H9 (cell line): ENCODE measurements around the gene MLYCD. TPM values are rescaled to one million over a fixed set of nuclear protein-coding genes. Genes with fewer than 3 reads are reported as not detected.

ENCODE experiments used
- DNase-seq: peaks from one replicate; pipeline ENCODE4 v3.0.0-alpha.2; 2017
- H2AFZ ChIP-seq: one replicate; pipeline ENCODE4 v1.6.1; 2013; ENCODE audit warnings: mild to moderate bottlenecking, low read length, control low read depth, moderate library complexity
- H2AK5ac ChIP-seq: 2 replicates; pipeline ENCODE4 v1.6.1; 2013; ENCODE audit warnings: low read length, control low read depth, mixed read lengths; ENCODE audit not compliant: insufficient read length
- H2BK120ac ChIP-seq: one replicate; pipeline ENCODE4 v1.6.1; 2013; ENCODE audit warnings: low read depth, mild to moderate bottlenecking, low read length, control low read depth, inconsistent platforms; ENCODE audit not compliant: poor library complexity, severe bottlenecking
- H2BK12ac ChIP-seq: 2 replicates; pipeline ENCODE4 v1.6.1; 2013; ENCODE audit warnings: low read length, control low read depth, mixed read lengths, low read depth; ENCODE audit not compliant: insufficient read length
- H2BK15ac ChIP-seq: 2 replicates; pipeline ENCODE4 v1.6.1; 2013; ENCODE audit warnings: low read depth, low read length, control low read depth
- H2BK20ac ChIP-seq: one replicate; pipeline ENCODE4 v1.6.1; 2013; ENCODE audit warnings: low read depth, mild to moderate bottlenecking, low read length, control low read depth, inconsistent platforms; ENCODE audit not compliant: poor library complexity, severe bottlenecking
- H2BK5ac ChIP-seq: 2 replicates; pipeline ENCODE4 v1.6.1; 2013; ENCODE audit warnings: low read length, control low read depth, mixed read lengths; ENCODE audit not compliant: insufficient read length
- H3K14ac ChIP-seq: 2 replicates; pipeline ENCODE4 v1.6.1; 2013; ENCODE audit warnings: low read length, control low read depth; ENCODE audit not compliant: insufficient read depth
- H3K18ac ChIP-seq: 2 replicates; pipeline ENCODE4 v1.6.1; 2013; ENCODE audit warnings: low read depth, mild to moderate bottlenecking, mixed read lengths, low read length, control low read depth; ENCODE audit not compliant: insufficient read length
- H3K23ac ChIP-seq: 2 replicates; pipeline ENCODE4 v1.6.1; 2013; ENCODE audit warnings: low read length, control low read depth, mixed read lengths, low read depth; ENCODE audit not compliant: insufficient read length
- H3K23me2 ChIP-seq: 2 replicates; pipeline ENCODE4 v1.6.1; 2013; ENCODE audit warnings: low read depth, mild to moderate bottlenecking, mixed read lengths, low read length, control low read depth; ENCODE audit not compliant: insufficient read length, poor library complexity, severe bottlenecking
- H3K27ac ChIP-seq: 2 replicates; pipeline ENCODE4 v1.5.1; 2013; ENCODE audit warnings: low read length, control low read depth, mixed read lengths, low read depth; ENCODE audit not compliant: insufficient read length
- H3K27me3 ChIP-seq: 2 replicates; pipeline ENCODE4 v1.6.1; 2013; ENCODE audit warnings: low read length, control low read depth, inconsistent platforms; ENCODE audit not compliant: insufficient read depth
- H3K4ac ChIP-seq: 2 replicates; pipeline ENCODE4 v1.6.1; 2013; ENCODE audit warnings: low read depth, mild to moderate bottlenecking, control low read depth, inconsistent platforms, low read length, moderate library complexity
- H3K4me1 ChIP-seq: 2 replicates; pipeline ENCODE4 v1.6.1; 2013; ENCODE audit warnings: low read length, control low read depth, inconsistent platforms; ENCODE audit not compliant: insufficient read depth
- H3K4me2 ChIP-seq: 2 replicates; pipeline ENCODE4 v1.6.1; 2013; ENCODE audit warnings: low read length, control low read depth, mixed read lengths; ENCODE audit not compliant: insufficient read length, insufficient read depth
- H3K56ac ChIP-seq: 2 replicates; pipeline ENCODE4 v1.6.1; 2013; ENCODE audit warnings: low read depth, mild to moderate bottlenecking, mixed read lengths, low read length, control low read depth; ENCODE audit not compliant: insufficient read length
- H3K79me1 ChIP-seq: 2 replicates; pipeline ENCODE4 v1.6.1; 2013; ENCODE audit warnings: low read depth, mild to moderate bottlenecking, moderate library complexity, low read length, control low read depth, inconsistent platforms; ENCODE audit not compliant: insufficient read depth, poor library complexity, severe bottlenecking
- H3K79me2 ChIP-seq: 2 replicates; pipeline ENCODE4 v1.6.1; 2013; ENCODE audit warnings: low read length, control low read depth, inconsistent platforms; ENCODE audit not compliant: insufficient read depth
- H3K9ac ChIP-seq: 2 replicates; pipeline ENCODE4 v1.6.1; 2013; ENCODE audit warnings: low read length, control low read depth, mixed read lengths; ENCODE audit not compliant: insufficient read length; ENCODE audit errors: extremely low read depth
- H3K9me3 ChIP-seq: one replicate; pipeline ENCODE4 v1.6.1; 2013; ENCODE audit warnings: low read depth, low read length, inconsistent platforms; ENCODE audit not compliant: control insufficient read depth
- H3T11ph ChIP-seq: one replicate; pipeline ENCODE4 v1.6.1; 2013; ENCODE audit warnings: mild to moderate bottlenecking, low read length, control low read depth, inconsistent platforms
- H4K20me1 ChIP-seq: one replicate; pipeline ENCODE4 v1.6.1; 2013; ENCODE audit not compliant: control insufficient read depth, insufficient read length, insufficient read depth
- H4K5ac ChIP-seq: 2 replicates; pipeline ENCODE4 v1.6.1; 2013; ENCODE audit warnings: low read depth, mild to moderate bottlenecking, mixed read lengths, low read length, control low read depth; ENCODE audit not compliant: insufficient read length
- H4K8ac ChIP-seq: replicated peaks from 2 replicates; pipeline ENCODE4 v1.6.1; 2013; ENCODE audit warnings: low read length, control low read depth, mixed read lengths, low read depth; ENCODE audit not compliant: insufficient read length
- H4K91ac ChIP-seq: 2 replicates; pipeline ENCODE4 v1.6.1; 2013; ENCODE audit warnings: low read depth, mild to moderate bottlenecking, moderate library complexity, mixed read lengths, low read length, control low read depth; ENCODE audit not compliant: insufficient read length
- H3K27ac Mint-ChIP-seq, 3 experiments: 2 replicates in 2 of 3; 3 replicates in 1 of 3; pipeline ENCODE4 v1.8.0; 2020 to 2021; ENCODE audit warnings: mixed read lengths in 3 of 3, mild to moderate bottlenecking in 1 of 3, moderate library complexity in 1 of 3
- H3K27me3 Mint-ChIP-seq: 2 replicates; pipeline ENCODE4 v1.8.0; 2021; ENCODE audit warnings: low read depth, mild to moderate bottlenecking, moderate library complexity, mixed read lengths
- H3K36me3 Mint-ChIP-seq, 3 experiments: 2 replicates in 2 of 3; 3 replicates in 1 of 3; pipeline ENCODE4 v1.8.0; 2020 to 2021; ENCODE audit warnings: low read depth in 3 of 3, mixed read lengths in 3 of 3; ENCODE audit not compliant: insufficient read depth in 1 of 3
- H3K4me1 Mint-ChIP-seq, 2 experiments: 2 replicates each; pipeline ENCODE4 v1.8.0; 2020; ENCODE audit warnings: mixed read lengths in 2 of 2
- H3K4me3 Mint-ChIP-seq, 2 experiments: 2 replicates in 1 of 2; 3 replicates in 1 of 2; pipeline ENCODE4 v1.8.0; 2020 to 2021; ENCODE audit warnings: mild to moderate bottlenecking in 2 of 2, mixed read lengths in 2 of 2, moderate library complexity in 1 of 2
- H3K9me3 Mint-ChIP-seq, 2 experiments: 2 replicates in 1 of 2; 3 replicates in 1 of 2; pipeline ENCODE4 v1.8.0; 2020; ENCODE audit warnings: mild to moderate bottlenecking in 2 of 2, mixed read lengths in 2 of 2, moderate library complexity in 1 of 2
- CTCF ChIP-seq: fragments of 200-600 bp; sonication (generic); conservative IDR thresholded peaks from 3 replicates; pipeline ENCODE4 v1.8.0; 2021; ENCODE audit warnings: antibody characterized with exemption, mild to moderate bottlenecking
- WGBS: extraction: QIAGEN DNeasy Blood & Tissue Kit; methylation state at CpG from one replicate; pipeline ENCODE4 v1.1.7; 2013; ENCODE audit warnings: missing lambda C conversion rate, low lambda C conversion rate, mixed read lengths; ENCODE audit not compliant: insufficient read length; ENCODE audit errors: extremely low coverage; 5-methylcytosine and 5-hydroxymethylcytosine counted together
- total RNA-seq: library from RNA; stranded (reverse); gene quantifications from 2 replicates; pipeline ENCODE4 v1.2.1, GENCODE V29; 2021

The MLYCD gene
- total RNA-seq, 1 experiment from 2014 or later, result 7.1 TPM

DNA sequence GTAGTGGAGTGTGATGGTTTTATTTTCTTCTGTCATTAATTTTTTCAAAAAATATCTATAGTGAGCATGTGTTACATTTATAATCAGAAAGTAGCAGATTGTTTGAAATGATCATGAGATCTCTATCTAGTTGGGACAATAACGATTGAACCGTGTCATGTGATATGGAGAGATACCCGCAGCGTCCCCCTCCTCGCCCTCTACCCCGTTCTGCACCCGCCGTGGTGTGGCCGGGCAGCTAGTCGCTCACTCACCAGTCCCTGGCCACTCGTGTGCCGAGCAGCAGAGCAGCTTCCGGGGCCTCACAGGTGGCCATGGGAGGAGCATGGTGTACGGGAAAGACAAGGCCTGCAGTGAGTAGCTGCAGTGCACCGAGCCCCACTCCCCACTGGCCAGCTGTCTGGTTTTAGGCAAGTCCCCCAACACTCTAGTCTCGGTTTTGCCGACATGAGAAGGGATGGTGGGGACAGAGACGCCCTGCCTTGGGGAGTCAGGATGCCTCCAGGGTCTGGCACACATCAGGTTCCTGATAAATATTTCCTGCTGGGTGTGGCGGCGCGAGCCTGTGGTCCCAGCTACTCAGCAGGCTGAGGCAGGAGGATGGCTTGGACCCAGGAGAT lies 15.3 kb downstream of the MLYCD start:
- Histone ChIP-seq H3K9me3 (no peaks in the 10 kb centered on the region), H3K79me1 (no peaks in the 10 kb centered on the region), H3K4me2 (no peak overlapping the region), H2AFZ (no peak overlapping the region), H3K23ac (no peak overlapping the region), H3K56ac (no peak overlapping the region), H3K9ac (no peak overlapping the region), H2BK15ac (no peak overlapping the region), H2BK120ac (no peak overlapping the region), H2BK12ac (no peak overlapping the region), H2AK5ac (no peak overlapping the region), H3K79me2 (no peaks in the 10 kb centered on the region), H4K20me1 (no peaks in the 10 kb centered on the region), H3K27me3 (no peaks in the 10 kb centered on the region), H3K27ac (no peak overlapping the region), H2BK20ac (no peak overlapping the region), H4K8ac (no peak overlapping the region), H3T11ph (no peak overlapping the region), H4K5ac (no peak overlapping the region), H3K18ac (no peak overlapping the region), H3K4ac (no peak overlapping the region), H3K4me1 (no peaks in the 10 kb centered on the region), H4K91ac (no peak overlapping the region), H3K14ac (no peak overlapping the region), H2BK5ac (no peak overlapping the region), H3K23me2 (no peaks in the 10 kb centered on the region)
- TF ChIP-seq CTCF, result no peak
- Mint-ChIP-seq H3K27me3 (no peaks in the 10 kb centered on the region), H3K9me3 (peaks cover 5 to 6% of the 10 kb centered on the region in 2 experiments), H3K36me3 (peaks cover 57 to 91% (median 85%) of the 10 kb centered on the region in 3 experiments), H3K27ac (no peak overlapping the region), H3K4me1 (peaks cover 13 to 18% of the 10 kb centered on the region in 2 experiments), H3K4me3 (no peak overlapping the region)
- WGBS, result no CpG with 5 or more reads among the region's 21 CpGs
- no peak for DNase-seq
